Endothelial cell of umbilical vein (primary cell): Measurements from ENCODE around the gene CDC45. TPM values are rescaled to one million over a fixed set of nuclear protein-coding genes. Genes with fewer than 3 reads are reported as not detected.

ENCODE experiments used
- BruUV-seq: library from RNA; stranded (reverse); fragments of 400-500 nt; replicated peaks from 2 replicates; lab custom pipeline; 2021; lab: Mats Ljungman, UMichigan
- CTCF ChIA-PET: fragments of 300-600, 350-600 bp; sonication (Branson Sonifier 250); formaldehyde crosslinking; loops from one replicate; lab custom pipeline; 2021; ENCODE audit warnings: antibody characterized with exemption, inconsistent platforms; lab: Charles Lee
- POLR2A ChIA-PET: fragments of 300-600, 350-600 bp; sonication (Branson Sonifier 250); formaldehyde crosslinking; loops from one replicate; lab custom pipeline; 2021; ENCODE audit warnings: antibody characterized with exemption, inconsistent platforms; lab: Charles Lee
- DNase-seq: peaks from one replicate; pipeline ENCODE4 v3.0.0-alpha.2; 2011; ENCODE audit warnings: low read depth, low spot score
- FAIRE-seq: peaks from 2 replicates; lab custom pipeline; 2011; peaks lifted over from hg19 to GRCh38; lab: Jason Lieb, UNC
- H2AFZ ChIP-seq: 2 replicates; pipeline ENCODE4 v1.6.0; 2012; ENCODE audit warnings: low read depth, low read length, control low read depth, inconsistent platforms
- H3K27ac ChIP-seq: 2 replicates; pipeline ENCODE4 v1.5.1; 2011; ENCODE audit warnings: low read depth, mild to moderate bottlenecking, control low read depth, low read length, moderate library complexity; ENCODE audit not compliant: insufficient read depth
- H3K27me3 ChIP-seq, 2 experiments: 2 replicates each; pipeline versions ENCODE4 v1.6.0 to v1.6.1; 2011; ENCODE audit warnings: low read length in 2 of 2, mixed read lengths in 1 of 2; ENCODE audit not compliant: control insufficient read depth in 2 of 2, insufficient read depth in 2 of 2
- H3K36me3 ChIP-seq, 2 experiments: 2 replicates in 1 of 2; 3 replicates in 1 of 2; pipeline ENCODE4 v1.5.1; 2011; ENCODE audit warnings: low read length in 2 of 2, mild to moderate bottlenecking in 1 of 2, moderate library complexity in 1 of 2; ENCODE audit not compliant: control insufficient read depth in 2 of 2, insufficient read depth in 2 of 2; ENCODE audit errors: extremely low read depth in 1 of 2
- H3K4me1 ChIP-seq: 3 replicates; pipeline ENCODE4 v1.5.1; 2011; ENCODE audit warnings: mild to moderate bottlenecking, low read length; ENCODE audit not compliant: control insufficient read depth, insufficient read depth; ENCODE audit errors: extremely low read depth
- H3K4me2 ChIP-seq: 2 replicates; pipeline ENCODE4 v1.6.1; 2011; ENCODE audit warnings: low read length, control low read depth, mixed read lengths; ENCODE audit not compliant: insufficient read depth
- H3K4me3 ChIP-seq, 3 experiments: fragments of 200-600 bp in 1 of 3; sonication (generic), shearing (Covaris generic) in 1 of 3; replicated peaks in 1 of 3; 2 replicates each; pipeline ENCODE4 v1.5.1; 2011 to 2016; ENCODE audit warnings: control low read depth in 3 of 3, low read length in 3 of 3, mild to moderate bottlenecking in 2 of 3, inconsistent platforms in 1 of 3, low read depth in 1 of 3, moderate library complexity in 1 of 3; ENCODE audit not compliant: insufficient read depth in 1 of 3
- H3K79me2 ChIP-seq: 2 replicates; pipeline ENCODE4 v1.6.0; 2012; ENCODE audit warnings: low read length, inconsistent platforms; ENCODE audit not compliant: control insufficient read depth, insufficient read depth
- H3K9ac ChIP-seq: replicated peaks from 2 replicates; pipeline ENCODE3; 2011; ENCODE audit warnings: low read length, control low read depth; ENCODE audit not compliant: insufficient read depth; ENCODE audit errors: extremely low read depth
- H3K9me1 ChIP-seq: replicated peaks from 3 replicates; pipeline ENCODE4 v1.6.0; 2011; ENCODE audit warnings: mild to moderate bottlenecking, low read length; ENCODE audit not compliant: control insufficient read depth, insufficient read depth; ENCODE audit errors: extremely low read depth
- H3K9me3 ChIP-seq: replicated peaks from 2 replicates; pipeline ENCODE4 v1.5.1; 2012; ENCODE audit warnings: low read length, inconsistent platforms; ENCODE audit not compliant: control insufficient read depth, insufficient read depth
- H4K20me1 ChIP-seq: replicated peaks from 2 replicates; pipeline ENCODE3; 2011; ENCODE audit warnings: mild to moderate bottlenecking, low read length; ENCODE audit not compliant: control insufficient read depth, insufficient read depth; ENCODE audit errors: extremely low read depth
- EZH2 ChIP-seq: IDR thresholded peaks from 2 replicates; pipeline ENCODE4 v1.6.1; 2012; ENCODE audit warnings: borderline replicate concordance, low read depth, mild to moderate bottlenecking, moderate library complexity, low read length, inconsistent platforms; ENCODE audit not compliant: severe bottlenecking
- FOS ChIP-seq: IDR thresholded peaks from 2 replicates; pipeline ENCODE4 v1.6.1; 2011; ENCODE audit warnings: mild to moderate bottlenecking, low read length, moderate library complexity, borderline replicate concordance; ENCODE audit not compliant: insufficient read depth
- GATA2 ChIP-seq: IDR thresholded peaks from 2 replicates; pipeline ENCODE4 v1.7.0; 2011; ENCODE audit warnings: low read depth, mild to moderate bottlenecking, moderate library complexity, mixed read lengths, low read length; ENCODE audit not compliant: insufficient read length, insufficient read depth
- JUN ChIP-seq: IDR thresholded peaks from 2 replicates; pipeline ENCODE4 v1.6.1; 2011; ENCODE audit warnings: borderline replicate concordance, low read depth; ENCODE audit not compliant: insufficient read length, insufficient read depth
- MAX ChIP-seq: IDR thresholded peaks from 2 replicates; pipeline ENCODE4 v1.6.1; 2011; ENCODE audit not compliant: insufficient read depth, insufficient read length
- MYC ChIP-seq: IDR thresholded peaks from one replicate; pipeline ENCODE4 v1.6.1; 2011; ENCODE audit warnings: mild to moderate bottlenecking, low read depth, low read length
- POLR2A ChIP-seq: IDR thresholded peaks from 2 replicates; pipeline ENCODE4 v1.6.1; 2012; ENCODE audit warnings: low read depth, mild to moderate bottlenecking, control low read depth, low read length
- POLR2AphosphoS5 ChIP-seq: IDR thresholded peaks from 2 replicates; pipeline ENCODE4 v1.6.1; 2012; ENCODE audit warnings: low read depth, mild to moderate bottlenecking, control low read depth, low read length, moderate library complexity; ENCODE audit not compliant: insufficient read depth
- dilution Hi-C: fragments of 300-500 bp; cut with MboI; formaldehyde crosslinking; loops from one replicate; pipeline ENCODE4 v1.15.0; 2019; ENCODE audit warnings: low sequenced_read_pairs; ENCODE audit not compliant: extremely low pct_ligation_motif_present
- intact Hi-C: fragments of 100-400 bp; cut with micrococcal nuclease; formaldehyde crosslinking; loops from one replicate; pipeline ENCODE4 v1.10.0; 2022
- polyA plus RNA-seq, 4 experiments: library from polyadenylated mRNA; depleted of rRNA in 3 of 4; stranded (reverse) in 3 of 4; unstranded in 1 of 4; fragments of >200 nt; gene quantifications; 2 replicates each; pipeline versions ENCODE4 v1.2.1 to v1.2.3, GENCODE V29; 2011 to 2012; ENCODE audit warnings: missing spikeins in 1 of 4
- total RNA-seq: library from RNA; stranded (reverse); gene quantifications from 2 replicates; pipeline ENCODE4 v1.2.3, GENCODE V29; 2021
- TF ChIP-seq, protein P1 (sequence below), 2 donors: IDR thresholded peaks; 1 replicate in 1 of 2; 2 replicates in 1 of 2; pipeline ENCODE4 v1.5.1; 2011; ENCODE audit warnings: low read length in 2 of 2, mild to moderate bottlenecking in 2 of 2, moderate library complexity in 2 of 2, control low read depth in 1 of 2, inconsistent platforms in 1 of 2, low read depth in 1 of 2; ENCODE audit not compliant: insufficient read depth in 1 of 2; ENCODE audit errors: extremely low read depth in 1 of 2

The CDC45 gene
- total and polyA plus RNA-seq, 2 donors (not counting 3 experiments of a cell fraction or from before 2014, with no cell fraction given), result 36.6 to 40.6 TPM

GRCh38 chr22:19533857-19534256 lies 54.1 kb downstream of the CDC45 start:
- Histone ChIP-seq H3K36me3 (no peaks in the 10 kb centered on the region), H3K4me2 (peak overlapping the region; percentile 49), H3K4me3 (no peak overlapping the region), H3K9me1 (no peaks in the 10 kb centered on the region), H3K9ac (no peak overlapping the region), H3K9me3 (no peaks in the 10 kb centered on the region), H3K4me1 (peaks cover 34% of the 10 kb centered on the region), H2AFZ (no peak overlapping the region), H3K27ac (peak overlapping the region; percentile 20), H4K20me1 (no peaks in the 10 kb centered on the region), H3K79me2 (no peaks in the 10 kb centered on the region), H3K27me3 (no peaks in the 10 kb centered on the region)
- intact Hi-C loops, result loop anchor here (1.0 kb wide), 1 partner anchor 9 kb away; no protein-coding TSS in a partner anchor
- TF ChIP-seq, protein P1, sequence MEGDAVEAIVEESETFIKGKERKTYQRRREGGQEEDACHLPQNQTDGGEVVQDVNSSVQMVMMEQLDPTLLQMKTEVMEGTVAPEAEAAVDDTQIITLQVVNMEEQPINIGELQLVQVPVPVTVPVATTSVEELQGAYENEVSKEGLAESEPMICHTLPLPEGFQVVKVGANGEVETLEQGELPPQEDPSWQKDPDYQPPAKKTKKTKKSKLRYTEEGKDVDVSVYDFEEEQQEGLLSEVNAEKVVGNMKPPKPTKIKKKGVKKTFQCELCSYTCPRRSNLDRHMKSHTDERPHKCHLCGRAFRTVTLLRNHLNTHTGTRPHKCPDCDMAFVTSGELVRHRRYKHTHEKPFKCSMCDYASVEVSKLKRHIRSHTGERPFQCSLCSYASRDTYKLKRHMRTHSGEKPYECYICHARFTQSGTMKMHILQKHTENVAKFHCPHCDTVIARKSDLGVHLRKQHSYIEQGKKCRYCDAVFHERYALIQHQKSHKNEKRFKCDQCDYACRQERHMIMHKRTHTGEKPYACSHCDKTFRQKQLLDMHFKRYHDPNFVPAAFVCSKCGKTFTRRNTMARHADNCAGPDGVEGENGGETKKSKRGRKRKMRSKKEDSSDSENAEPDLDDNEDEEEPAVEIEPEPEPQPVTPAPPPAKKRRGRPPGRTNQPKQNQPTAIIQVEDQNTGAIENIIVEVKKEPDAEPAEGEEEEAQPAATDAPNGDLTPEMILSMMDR (IDR thresholded peaks at IDR 0.05; ENCODE audit: extremely low read depth in 1 of 2, insufficient read depth in 1 of 2, low read depth in 1 of 2, low read length in 2 of 2), result no peak
- no peak for TF ChIP-seq GATA2
- no peak for TF ChIP-seq MYC
- no peak for TF ChIP-seq POLR2AphosphoS5
- TF ChIP-seq POLR2A, result no peak
- TF ChIP-seq JUN, result no peak
- no peak for TF ChIP-seq EZH2
- no peak for TF ChIP-seq MAX
- TF ChIP-seq FOS, result no peak
- no TSS peak for BruUV-seq
- peak; percentile 31 for DNase-seq
- dilution Hi-C loops, result no loop called here
- CTCF ChIA-PET, result interaction anchor here (1.2 to 1.7 kb wide), 6 partner anchors 10 to 96 kb away, joined by 3 to 9 read pairs (median 4); partner anchors contain the start of gene CLDN5
- peak; percentile 38 for FAIRE-seq
- POLR2A ChIA-PET, result interaction anchor here (1.1 kb wide), 1 partner anchor 10 kb away, joined by 6 read pairs; the partner anchor contains the start of gene CLDN5
